NT2/D1 (cell line): ENCODE measurements around the gene ZNF653.
"Not testable (repeated sequence)": the region's sequence is repeated elsewhere in the genome, so short reads cannot be mapped to it uniquely, and the experiment has no call there.

Experiments
- SUZ12 ChIP-seq: IDR thresholded peaks from 2 replicates; pipeline ENCODE4 v1.6.1; 2011; ENCODE audit not compliant: insufficient read length, insufficient read depth; ENCODE audit errors: extremely low read depth
- ZNF274 ChIP-seq: IDR thresholded peaks from 2 replicates; pipeline ENCODE4 v1.6.1; 2011; ENCODE audit warnings: mild to moderate bottlenecking, low read depth, low read length

GRCh38 chr19:11468266-11468845 is 37.3 kb downstream of the ZNF653 start:
- TF ChIP-seq ZNF274, SUZ12: not testable (repeated sequence)
